Lung microvascular endothelial cell (primary cell): Measurements from ENCODE around the gene HELZ. TPM values are rescaled to one million over a fixed set of nuclear protein-coding genes. Genes with fewer than 3 reads are reported as not detected.
A peak's percentile ranks its signal among the peaks of the same experiment; 100 is the strongest.

Source experiments
- DNase-seq, 2 donors: peaks; one replicate each; pipeline versions ENCODE4 v3.0.0 to v3.0.0-alpha.2; 2010; ENCODE audit warnings: low read depth in 2 of 2
- total RNA-seq: library from RNA; depleted of rRNA; stranded (reverse); fragments of >200 nt; gene quantifications from 2 replicates; pipeline ENCODE4 v1.2.1, GENCODE V29; 2014

The HELZ gene
- total RNA-seq, 1 donor from 2014 or later, result 32.1 TPM

DNA sequence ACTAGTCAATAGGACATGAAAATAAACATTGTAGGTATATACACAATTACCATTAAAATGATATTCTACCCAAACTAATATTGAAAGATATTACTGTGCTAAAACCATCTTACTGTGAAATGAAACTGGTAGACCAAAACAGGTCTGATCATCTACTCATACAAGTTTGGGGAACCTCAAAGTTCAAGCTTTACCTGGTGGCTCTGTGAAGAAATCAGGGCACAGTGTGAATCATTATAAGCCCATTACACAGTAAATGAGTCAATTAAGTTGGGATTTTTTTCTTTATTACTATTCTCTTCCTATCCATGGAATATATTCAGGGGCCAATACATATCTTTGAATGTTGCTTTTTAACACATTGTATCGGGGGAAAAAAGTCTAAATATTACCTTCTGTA, 57.1 kb downstream of the HELZ start:
- DNase-seq, result no peak

DNA sequence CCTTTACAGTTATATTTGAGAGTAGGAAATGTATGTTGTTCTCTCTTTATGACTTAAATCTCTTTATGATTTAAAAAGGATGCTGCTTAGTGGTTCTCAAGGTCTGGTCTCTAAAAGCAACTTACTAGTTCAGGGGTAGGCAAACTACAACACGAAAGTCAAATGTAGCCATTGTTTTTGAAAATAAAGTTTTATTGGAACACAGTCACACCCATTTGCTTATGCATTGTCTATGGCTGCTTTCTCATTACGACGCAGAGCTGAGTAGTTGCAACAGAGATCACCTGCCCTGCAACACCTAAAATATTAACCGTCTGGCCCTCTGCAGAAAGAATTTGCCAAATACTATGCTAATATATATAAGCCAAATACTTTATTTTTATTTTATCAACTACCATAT, 58.2 kb downstream of the HELZ start:
- no peak for DNase-seq

DNA sequence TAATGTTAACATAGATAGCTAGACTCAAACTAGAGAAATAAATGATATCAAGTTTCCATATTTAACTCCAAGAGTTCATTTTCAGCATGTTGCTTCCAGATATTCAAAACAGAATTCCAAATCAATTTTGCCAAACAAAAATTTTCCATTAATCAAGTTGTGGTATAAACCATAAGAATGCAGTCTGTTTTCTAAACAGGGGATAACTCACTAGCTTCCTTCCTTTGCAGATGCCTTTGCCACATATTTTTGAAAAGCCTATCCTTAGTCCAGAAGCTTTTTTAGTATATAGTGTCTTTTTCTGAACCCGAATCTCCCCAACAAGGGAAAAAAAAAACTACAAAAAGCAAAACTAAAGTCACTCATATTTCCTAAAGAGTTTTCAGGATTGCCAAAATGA, 61.5 kb downstream of the HELZ start:
- peak; percentile 31 to 58 for DNase-seq

DNA sequence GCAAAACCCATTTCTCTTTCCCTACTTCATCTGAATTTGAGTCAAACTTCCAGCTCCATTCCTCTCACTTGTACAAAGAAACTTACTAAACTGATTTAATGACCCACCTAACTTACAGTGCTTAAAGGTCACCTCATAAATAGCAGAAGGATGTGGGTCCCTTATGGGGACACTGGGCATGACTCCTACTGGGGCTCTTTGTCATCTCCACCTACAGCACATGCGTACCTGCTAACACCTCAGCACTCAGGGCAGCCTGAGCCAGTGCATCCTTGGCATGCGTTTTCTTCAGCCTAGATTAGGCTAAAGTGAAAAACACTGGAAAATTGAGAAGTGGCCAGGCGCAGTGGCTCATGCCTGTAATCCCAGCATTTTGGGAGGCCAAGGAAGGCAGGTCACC, 63.2 kb downstream of the HELZ start:
- no peak for DNase-seq

DNA sequence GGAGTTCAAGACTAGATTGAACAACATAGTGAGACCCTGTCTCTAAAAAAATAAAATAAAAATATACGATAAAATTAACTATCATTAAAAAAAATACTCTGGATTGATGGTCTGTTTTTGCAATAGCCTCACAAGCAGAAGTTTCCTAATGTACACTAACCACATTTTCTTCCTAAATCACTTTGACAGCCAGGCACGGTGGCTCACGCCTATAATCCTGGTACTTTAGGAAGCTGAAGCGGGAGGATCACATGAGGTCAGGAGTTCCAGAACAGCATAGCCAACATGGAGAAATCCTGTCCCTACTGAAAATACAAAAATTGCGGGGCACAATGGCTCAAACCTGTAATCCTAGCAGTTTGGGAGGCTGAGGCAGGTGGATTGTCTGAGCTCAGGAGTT, 64.7 kb downstream of the HELZ start:
- no peak for DNase-seq

DNA sequence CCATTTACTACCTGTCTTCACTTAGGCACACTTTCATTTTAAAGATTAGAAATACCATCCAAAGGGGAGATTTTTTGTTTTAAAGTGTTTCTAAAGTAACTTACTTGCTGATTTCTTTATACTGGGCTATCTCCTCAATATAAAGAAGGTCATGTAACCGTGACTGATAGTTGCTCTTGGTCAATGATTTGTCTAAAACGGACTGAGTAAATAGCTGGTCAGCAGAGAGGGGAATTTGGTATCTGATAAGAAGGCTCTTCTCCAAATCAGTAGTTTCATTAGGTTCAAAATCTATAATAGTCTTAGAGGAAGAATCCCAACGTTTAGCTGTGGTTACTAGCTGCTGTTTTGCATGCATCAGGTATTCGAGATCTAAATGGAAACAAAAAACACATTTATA, 66.4 kb downstream of the HELZ start:
- DNase-seq, result no peak

DNA sequence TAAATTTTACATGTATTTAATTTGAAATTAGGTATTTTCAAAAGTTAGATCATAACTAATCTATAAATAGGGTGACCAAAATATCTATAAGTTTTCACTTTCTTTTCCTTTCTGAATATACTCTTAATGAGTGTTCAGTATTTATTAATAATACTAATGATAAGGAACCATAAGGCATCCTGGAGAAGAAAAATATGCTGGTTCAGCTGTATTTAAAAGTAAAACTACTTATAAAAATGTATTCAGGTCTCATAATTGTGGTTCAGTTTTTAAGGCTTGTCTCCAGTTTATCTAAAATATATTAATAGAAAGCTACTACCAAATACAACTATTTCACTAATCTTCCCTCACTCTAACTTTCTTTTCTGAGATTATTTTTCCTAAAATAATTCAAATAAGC, 67.3 kb downstream of the HELZ start:
- no peak for DNase-seq

DNA sequence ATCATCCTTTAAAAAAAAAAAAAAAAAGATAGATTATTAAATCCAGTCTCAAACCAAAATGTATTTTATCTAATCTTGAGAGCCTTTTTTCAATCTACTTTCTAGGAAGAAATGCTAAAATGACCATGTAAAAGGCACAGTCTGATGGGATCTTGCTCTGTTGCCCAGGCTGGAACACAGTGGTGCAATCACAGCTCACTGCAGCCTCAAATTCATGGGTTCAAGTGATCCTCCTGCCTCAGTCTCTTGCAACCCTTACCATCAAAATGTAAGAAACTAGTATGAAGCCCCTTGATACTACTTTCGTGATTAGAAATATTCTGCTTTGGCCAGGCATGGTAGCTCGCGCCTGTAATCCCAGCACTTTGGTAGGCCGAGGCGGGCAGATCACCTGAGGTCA, 70.8 kb downstream of the HELZ start:
- DNase-seq, result no peak

DNA sequence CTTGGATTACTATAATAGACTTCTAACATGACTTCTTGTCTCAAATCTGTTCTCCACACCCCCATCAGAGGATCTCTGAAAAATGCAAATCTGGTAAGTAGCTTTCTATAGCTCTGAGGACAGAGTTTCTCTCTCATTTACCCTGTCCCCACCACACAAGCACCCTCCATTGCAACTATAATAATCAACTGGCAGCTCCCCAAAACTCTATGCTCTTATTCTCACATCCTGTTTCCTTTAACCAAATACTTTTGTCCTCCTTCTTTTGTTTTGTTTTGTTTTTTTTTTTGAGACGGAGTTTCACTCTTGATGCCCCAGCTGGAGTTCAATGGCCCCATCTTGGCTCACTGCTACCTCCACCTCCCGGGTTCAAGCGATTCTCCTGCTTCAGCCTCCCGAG, 73.4 kb downstream of the HELZ start:
- DNase-seq, result no peak

DNA sequence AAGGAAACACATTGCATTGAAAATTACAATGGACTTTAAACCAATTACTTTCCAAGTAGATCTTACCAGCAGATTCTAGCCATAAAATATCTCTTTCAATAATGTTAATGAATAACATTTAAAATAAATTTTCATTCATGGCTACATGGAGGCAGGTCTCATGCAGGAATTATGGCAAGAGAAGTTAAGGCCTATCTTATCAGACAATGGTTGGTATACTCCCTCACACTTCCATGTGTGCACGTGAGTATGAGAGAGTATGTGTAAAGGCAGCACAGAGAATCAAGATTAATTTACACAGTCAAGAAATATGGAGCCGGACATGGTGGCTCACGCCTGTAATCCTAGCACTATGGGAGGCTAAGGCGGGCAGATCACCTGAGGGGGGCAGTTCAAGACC, 76.5 kb downstream of the HELZ start:
- DNase-seq, result no peak

DNA sequence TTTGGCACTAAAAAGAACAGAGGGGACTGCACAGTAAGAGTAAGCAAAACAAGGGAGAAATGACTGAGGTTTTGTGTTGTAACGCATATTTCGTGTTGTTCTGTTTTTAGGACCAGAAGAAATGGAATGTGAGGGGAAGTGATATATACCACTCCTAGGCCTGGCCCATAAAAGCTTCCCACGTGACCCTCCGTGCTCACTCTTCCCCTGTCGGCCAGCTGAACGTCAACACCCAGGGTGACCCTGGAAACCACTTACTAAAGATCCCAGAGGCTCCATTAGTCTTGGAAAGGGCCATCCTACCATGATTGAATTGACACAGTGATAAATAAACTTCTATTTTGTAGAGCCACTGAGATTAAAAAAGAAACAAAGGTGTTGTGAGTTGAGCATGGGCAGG, 79.8 kb downstream of the HELZ start:
- DNase-seq, result no peak

DNA sequence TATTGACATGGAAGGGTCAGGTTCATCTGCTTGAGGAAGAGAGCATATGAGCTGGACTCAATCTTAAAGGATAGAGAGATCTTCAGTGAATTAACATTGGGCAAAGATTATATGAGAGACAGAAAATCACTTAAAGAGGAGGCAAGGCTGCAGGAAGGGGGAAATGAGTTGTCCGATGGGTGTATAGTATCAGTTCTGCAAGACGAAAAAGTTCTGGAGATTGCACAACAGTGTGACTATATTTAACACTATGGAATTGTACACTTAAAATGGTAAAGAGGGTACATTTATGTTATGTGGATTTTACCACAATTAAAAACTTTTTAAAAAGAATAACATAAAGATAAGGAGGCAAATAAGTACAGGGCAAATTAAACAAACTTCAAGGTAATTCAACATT, 80.7 kb downstream of the HELZ start:
- no peak for DNase-seq

DNA sequence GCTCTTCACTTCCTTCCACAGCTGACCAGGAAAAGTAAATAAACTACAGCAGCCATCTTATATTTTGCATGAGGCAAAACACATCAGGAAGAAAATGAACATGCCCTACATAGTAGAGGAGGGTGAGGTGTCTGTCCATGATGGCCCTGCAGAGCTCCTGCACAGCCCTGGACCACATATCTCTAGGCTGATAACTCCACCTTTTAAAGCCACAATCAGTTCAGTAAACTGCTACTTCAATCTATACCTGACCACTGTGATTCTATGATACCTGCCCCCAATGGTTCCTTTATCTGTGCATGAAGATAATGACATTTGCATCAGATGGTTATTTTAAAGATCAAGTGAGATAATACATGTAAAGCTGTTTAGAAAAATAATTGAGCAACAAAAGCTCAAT, 82.2 kb downstream of the HELZ start:
- DNase-seq, result no peak

DNA sequence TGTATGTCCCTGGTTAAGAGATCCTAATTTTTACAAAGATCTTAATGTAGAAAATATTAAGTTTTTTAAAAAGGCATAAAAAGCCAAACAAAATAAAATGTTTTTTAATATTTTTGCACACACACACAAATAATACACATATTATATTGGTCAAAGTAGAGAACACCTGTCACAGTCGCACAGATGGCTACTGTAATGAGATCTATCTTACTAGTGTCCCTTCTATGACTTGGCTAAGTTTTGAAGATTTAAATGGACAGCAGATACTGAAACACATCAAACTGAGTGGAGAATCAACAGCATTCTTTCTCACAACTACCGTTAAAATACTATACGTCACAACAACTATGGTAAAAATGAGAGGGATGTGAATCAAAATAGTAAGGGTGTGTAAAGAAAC, 83.4 kb downstream of the HELZ start:
- DNase-seq, result no peak

DNA sequence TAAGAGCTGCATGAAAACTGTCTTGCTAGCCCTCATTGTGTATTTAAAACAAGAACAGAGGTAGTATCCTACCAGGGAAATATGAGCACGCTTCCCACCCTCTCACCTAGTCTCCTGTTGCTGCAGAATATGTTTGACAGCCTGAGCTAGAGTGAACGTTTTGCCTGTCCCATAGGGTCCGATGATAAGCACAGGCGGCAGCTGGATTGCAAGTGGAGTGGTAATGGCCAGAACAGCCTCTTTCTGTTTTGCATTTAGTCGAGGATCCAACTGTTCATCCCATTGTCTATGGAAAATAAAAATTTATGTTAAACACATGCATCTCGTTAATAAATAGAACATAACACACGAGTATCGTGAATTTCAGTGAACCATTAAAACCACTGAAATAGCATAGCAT, 84.2 kb downstream of the HELZ start:
- no peak for DNase-seq

DNA sequence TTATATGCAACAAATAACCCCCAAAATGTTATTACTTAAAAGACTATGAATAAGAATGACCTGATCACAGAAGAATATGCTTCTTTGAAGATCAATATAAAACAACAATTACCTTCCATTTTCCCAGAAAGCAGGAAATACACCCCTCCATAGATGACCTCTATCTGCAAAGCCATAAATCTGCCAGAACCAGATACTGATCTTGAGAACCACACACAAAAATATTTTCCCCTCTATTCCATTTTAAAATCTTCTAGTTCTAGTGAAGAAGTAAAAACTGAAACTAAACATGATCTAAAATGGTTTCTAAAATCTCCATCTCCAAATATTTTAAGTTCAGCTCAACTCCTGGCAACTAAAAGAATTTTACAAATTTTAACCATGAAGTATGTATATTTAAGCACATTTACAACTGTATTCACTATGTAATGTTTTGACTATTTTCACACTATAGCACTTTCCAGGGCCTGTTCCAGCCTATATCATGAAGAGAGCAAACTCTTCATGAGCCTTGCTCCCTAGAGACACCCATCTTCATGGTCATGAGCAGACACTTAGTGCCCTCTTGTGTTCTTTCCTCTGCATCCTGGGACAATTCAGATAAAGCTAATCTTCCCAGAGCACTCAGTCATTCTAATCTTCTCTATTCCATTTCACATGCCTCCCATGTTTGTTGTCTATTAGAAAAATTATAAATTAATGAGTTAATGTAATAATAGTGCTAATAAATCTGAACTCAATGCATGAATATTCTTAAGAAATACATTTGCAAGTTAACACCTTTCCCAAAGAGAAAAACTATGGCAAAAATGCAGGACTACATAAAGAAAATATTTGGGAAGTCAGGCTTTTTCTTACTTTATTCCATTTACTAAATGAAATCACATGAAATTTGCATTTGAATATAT, 87.0 kb downstream of the HELZ start:
- DNase-seq, result peak; percentile 39 to 48

DNA sequence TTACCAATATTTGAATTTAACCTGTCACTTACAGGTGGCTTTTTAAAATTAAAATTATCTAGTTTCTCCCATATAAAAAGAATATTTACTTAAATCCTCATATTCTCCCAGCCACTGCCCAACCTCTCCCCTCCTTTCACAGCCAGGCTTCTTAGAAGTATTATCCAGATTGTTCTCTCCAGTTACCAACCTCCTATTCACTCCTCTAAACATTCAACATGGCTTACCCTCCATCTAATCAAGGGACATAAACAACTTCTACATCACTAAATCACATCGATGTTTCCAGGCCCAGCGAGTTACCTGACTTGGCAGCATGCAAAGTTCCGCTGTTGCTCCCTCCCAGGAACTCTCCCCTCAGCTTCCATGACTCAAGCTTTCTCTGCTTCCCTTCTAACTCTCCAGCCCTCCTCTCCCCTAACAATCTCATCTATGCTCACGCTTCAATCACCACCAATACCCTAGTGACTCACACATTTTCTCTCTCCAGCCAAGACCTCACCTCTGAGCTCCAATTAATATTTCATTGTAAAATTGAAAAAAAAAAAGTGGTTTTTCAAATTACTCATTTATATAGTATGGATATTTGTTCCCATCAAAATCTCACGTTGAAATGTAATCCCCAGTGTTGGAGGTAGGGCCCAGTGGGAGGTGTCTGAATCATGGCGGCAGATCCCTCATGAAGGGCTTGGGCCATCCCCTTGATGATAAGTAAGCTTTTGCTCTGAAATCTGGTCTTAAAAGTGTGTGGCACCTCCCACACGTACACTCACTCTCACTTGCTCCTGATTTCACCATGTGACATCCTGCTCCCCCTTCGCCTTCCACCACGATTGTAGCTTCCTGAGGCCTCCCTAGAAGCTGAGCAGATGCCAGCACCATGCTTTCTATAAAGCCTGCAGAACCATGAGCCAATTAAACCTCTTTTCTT, 88.5 kb downstream of the HELZ start:
- DNase-seq, result peak; percentile 5 to 71

DNA sequence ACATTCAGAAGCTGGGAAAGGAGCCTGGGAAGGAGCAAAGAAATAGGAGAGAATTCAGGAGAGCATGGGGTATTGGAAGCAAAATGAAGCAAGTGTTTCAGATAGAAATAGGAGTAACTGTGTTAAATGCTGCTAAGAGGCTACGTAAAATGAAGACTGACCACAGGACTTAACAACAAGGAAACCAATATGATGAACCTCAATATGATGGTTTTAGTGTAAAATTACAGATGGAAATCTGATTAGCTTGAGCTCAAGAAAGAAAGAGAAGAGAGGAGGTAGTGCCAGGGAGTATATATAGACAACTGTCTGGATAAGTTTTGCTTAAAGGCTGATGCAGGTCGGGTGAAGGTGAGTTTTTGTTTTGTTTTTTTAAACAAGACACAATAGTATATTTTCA, 92.2 kb downstream of the HELZ start:
- no peak for DNase-seq

DNA sequence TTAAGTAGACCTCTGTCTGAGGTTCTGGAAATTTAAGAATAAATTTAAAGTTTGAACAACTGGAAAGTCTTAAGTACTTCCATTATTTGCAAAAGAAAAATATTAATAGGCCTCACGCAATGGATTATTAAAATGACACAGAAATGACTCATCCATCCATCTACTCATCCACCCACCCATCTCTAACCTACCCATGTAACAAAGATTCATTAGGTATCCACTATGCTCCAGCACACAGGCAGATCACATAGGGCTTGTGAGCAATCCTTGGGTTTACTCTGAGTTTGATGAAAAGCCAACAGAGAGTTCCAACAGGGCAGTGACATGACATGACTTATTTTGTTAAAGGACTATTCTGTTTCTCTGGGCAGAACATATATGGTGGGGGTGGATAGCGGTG, 93.3 kb downstream of the HELZ start:
- DNase-seq, result peak in 1 of 2 donors; percentile 28

DNA sequence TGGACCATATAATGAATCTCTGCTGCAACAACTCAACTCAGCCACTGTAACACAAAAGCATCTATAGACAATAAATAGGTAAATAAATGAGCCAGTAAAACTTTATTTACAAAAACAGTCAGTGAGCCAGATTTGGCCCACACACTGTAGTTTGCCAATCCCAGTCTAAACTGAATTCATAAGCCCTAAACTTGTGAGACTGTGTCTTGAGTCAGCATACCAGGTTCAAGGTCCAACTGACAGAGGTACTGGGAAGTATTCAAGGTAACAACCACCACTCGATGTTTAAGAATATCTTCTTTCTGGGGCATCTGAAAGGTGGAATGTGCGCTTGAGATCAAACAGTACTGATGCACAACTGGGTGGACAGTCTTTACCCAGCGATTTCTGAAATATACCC, 94.2 kb downstream of the HELZ start:
- DNase-seq, result no peak

DNA sequence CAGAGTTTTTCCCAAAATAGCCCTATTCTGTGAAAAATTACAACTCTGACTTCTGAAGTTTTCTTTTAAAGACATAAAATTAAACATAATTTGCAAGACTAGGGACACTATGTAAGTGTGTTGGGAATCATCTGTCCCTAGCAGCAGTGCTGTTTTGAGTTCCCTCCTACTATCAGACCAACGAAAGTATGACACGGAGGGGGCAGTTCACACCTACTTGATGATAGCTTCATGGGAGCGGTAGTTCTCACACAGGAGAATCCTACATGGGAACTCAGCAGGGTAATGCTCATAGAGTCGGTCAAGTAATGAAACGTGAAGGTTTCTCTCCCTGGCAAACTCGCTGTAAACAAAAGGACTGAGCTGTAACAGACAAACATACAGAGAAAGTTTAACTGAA, 96.6 kb downstream of the HELZ start:
- no peak for DNase-seq

DNA sequence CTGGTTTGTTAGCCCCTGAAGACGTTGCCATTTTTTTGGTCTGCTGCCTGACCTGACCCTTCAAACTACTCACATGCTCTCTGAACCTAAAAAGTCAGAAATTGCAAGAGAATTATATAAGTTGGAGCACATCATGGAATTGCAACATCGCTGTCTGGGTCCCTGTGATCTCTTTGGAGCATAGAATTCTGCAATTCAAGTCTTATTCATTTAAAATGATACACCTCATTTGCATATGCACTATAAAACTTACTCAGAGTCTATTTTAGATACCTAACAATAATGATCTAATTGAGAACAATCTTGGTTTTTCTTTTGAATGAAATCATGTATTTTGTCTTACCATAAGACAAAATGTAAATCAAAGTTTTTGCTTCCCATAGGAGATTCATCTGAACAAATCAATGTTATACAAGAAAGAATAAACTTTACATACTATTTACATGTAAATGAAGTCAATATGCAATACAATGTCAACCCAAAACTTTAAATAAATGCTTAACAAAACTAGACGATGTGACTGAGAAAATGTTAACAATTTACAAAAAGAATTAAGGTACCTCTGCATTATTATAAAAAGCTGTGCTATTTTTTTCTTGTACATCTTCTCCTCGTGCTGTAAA, 99.7 kb downstream of the HELZ start:
- no peak for DNase-seq
